Cardiac muscle cell (in vitro differentiated cells and primary cell): ENCODE results near the gene PITPNC1. TPM values are rescaled to one million over a fixed set of nuclear protein-coding genes. Genes with fewer than 3 reads are reported as not detected.
A peak's percentile ranks its signal among the peaks of the same experiment; 100 is the strongest.

Experiments
- DNase-seq, 2 donors: peaks; one replicate each; pipeline versions ENCODE4 v3.0.0 to v3.0.0-alpha.2; 2010 to 2017; ENCODE audit warnings: low read depth in 1 of 2, low spot score in 1 of 2
- H3K27ac ChIP-seq: fragments of 200-600 bp; sonication (generic); 2 replicates; pipeline ENCODE4 v1.5.1; 2016
- H3K27me3 ChIP-seq: fragments of 200-600 bp; sonication (generic); 2 replicates; pipeline ENCODE4 v1.6.0; 2016; ENCODE audit warnings: control low read depth
- H3K36me3 ChIP-seq: fragments of 200-600 bp; sonication (generic); 2 replicates; pipeline ENCODE4 v1.5.1; 2016; ENCODE audit warnings: control low read depth
- H3K4me1 ChIP-seq: fragments of 200-600 bp; sonication (generic); 2 replicates; pipeline ENCODE4 v1.8.1; 2017; ENCODE audit warnings: low read depth, mild to moderate bottlenecking, mixed run types
- H3K4me3 ChIP-seq: fragments of 200-600 bp; sonication (generic); 2 replicates; pipeline ENCODE4 v1.5.1; 2016; ENCODE audit warnings: mild to moderate bottlenecking
- H3K9me3 ChIP-seq: fragments of 200-600 bp; sonication (generic); 2 replicates; pipeline ENCODE4 v1.5.1; 2017; ENCODE audit warnings: low read depth, mild to moderate bottlenecking, control low read depth
- CTCF ChIP-seq: IDR thresholded peaks from 2 replicates; pipeline ENCODE4 v1.5.1; 2012; ENCODE audit warnings: low read depth, mild to moderate bottlenecking, low read length
- polyA plus RNA-seq: library from polyadenylated mRNA; unstranded; fragments of >200 nt; fragmentation: Nextera tagmentation; extraction: Ambion mirVana; gene quantifications from 2 replicates; pipeline ENCODE4 v1.2.1, GENCODE V29; 2016
- total RNA-seq: library from RNA; depleted of rRNA; stranded (reverse); fragments of >200 nt; gene quantifications from 2 replicates; pipeline ENCODE4 v1.2.3, GENCODE V29; 2016

PITPNC1 gene
- total and polyA plus RNA-seq, 2 experiments from 2014 or later: 4.8 to 5.7 TPM

GRCh38 chr17:67602444-67602843 is 225.4 kb downstream of the PITPNC1 start:
- TF ChIP-seq CTCF: no peak
- Histone ChIP-seq H3K36me3 (no peaks in the 10 kb centered on the region), H3K4me3 (no peak overlapping the region), H3K27me3 (no peaks in the 10 kb centered on the region), H3K27ac (no peak overlapping the region), H3K4me1 (peaks cover 8% of the 10 kb centered on the region), H3K9me3 (no peaks in the 10 kb centered on the region)
- peak in 1 of 2 donors; percentile 13 for DNase-seq

GRCh38 chr17:67602974-67603373 is 225.9 kb downstream of the PITPNC1 start:
- peak; percentile 48 for TF ChIP-seq CTCF
- Histone ChIP-seq H3K36me3 (no peaks in the 10 kb centered on the region), H3K4me3 (no peak overlapping the region), H3K27ac (no peak overlapping the region), H3K9me3 (no peaks in the 10 kb centered on the region), H3K27me3 (no peaks in the 10 kb centered on the region), H3K4me1 (peaks cover 8% of the 10 kb centered on the region)
- DNase-seq: peak; percentile 49 to 65

GRCh38 chr17:67605256-67605912 is 228.3 kb downstream of the PITPNC1 start:
- Histone ChIP-seq H3K27ac (no peak overlapping the region), H3K4me1 (peaks cover 8% of the 10 kb centered on the region), H3K9me3 (no peaks in the 10 kb centered on the region), H3K4me3 (no peak overlapping the region), H3K27me3 (no peaks in the 10 kb centered on the region), H3K36me3 (no peaks in the 10 kb centered on the region)
- peak in 1 of 2 donors; percentile 78 for DNase-seq
- no peak for TF ChIP-seq CTCF

GRCh38 chr17:67606471-67606870 is 229.4 kb downstream of the PITPNC1 start:
- Histone ChIP-seq H3K27ac (peak overlapping the region; percentile 17), H3K4me3 (no peak overlapping the region), H3K9me3 (no peaks in the 10 kb centered on the region), H3K27me3 (no peaks in the 10 kb centered on the region), H3K4me1 (peaks cover 8% of the 10 kb centered on the region), H3K36me3 (no peaks in the 10 kb centered on the region)
- peak in 1 of 2 donors; percentile 49 for DNase-seq
- TF ChIP-seq CTCF: no peak

- H3K27me3 ChIP-seq: no peaks in the 10 kb centered on the region
- H3K9me3 ChIP-seq: no peaks in the 10 kb centered on the region
- H3K27ac ChIP-seq: no peak overlapping the region
- DNase-seq: peak in 1 of 2 donors; percentile 28
- no peak for TF ChIP-seq CTCF
- peaks cover 8% of the 10 kb centered on the region for H3K4me1 ChIP-seq
- no peaks in the 10 kb centered on the region for H3K36me3 ChIP-seq
- no peak overlapping the region for H3K4me3 ChIP-seq
Observed at GRCh38 chr17:67606896-67607604, 230.0 kb downstream of the PITPNC1 start.
